GM23248 (cell line): ENCODE data around the gene PIM3. TPM values are rescaled to one million over a fixed set of nuclear protein-coding genes. Genes with fewer than 3 reads are reported as not detected.

Source experiments
- DNase-seq: peaks from one replicate; pipeline ENCODE4 v3.0.0-alpha.2; 2015
- H2AFZ ChIP-seq: fragments of 200-600 bp; sonication (generic); 2 replicates; pipeline ENCODE4 v1.6.1; 2016; ENCODE audit warnings: antibody characterized with exemption
- H3F3A ChIP-seq: fragments of 200-600 bp; sonication (generic); 2 replicates; pipeline ENCODE4 v1.6.1; 2016; ENCODE audit warnings: mild to moderate bottlenecking, antibody characterized with exemption, mixed run types; ENCODE audit not compliant: insufficient read depth
- H3K27ac ChIP-seq: fragments of 200-600 bp; sonication (generic); 2 replicates; pipeline ENCODE4 v1.5.1; 2016; ENCODE audit warnings: mild to moderate bottlenecking
- H3K27me3 ChIP-seq: fragments of 200-600 bp; sonication (generic); replicated peaks from 2 replicates; pipeline ENCODE4 v1.6.1; 2016; ENCODE audit warnings: mild to moderate bottlenecking; ENCODE audit not compliant: insufficient read depth
- H3K36me3 ChIP-seq: fragments of 200-600 bp; sonication (generic); 2 replicates; pipeline ENCODE4 v1.6.1; 2016; ENCODE audit warnings: low read depth, mild to moderate bottlenecking
- H3K4me1 ChIP-seq: fragments of 200-600 bp; sonication (generic); 2 replicates; pipeline ENCODE4 v1.6.1; 2016; ENCODE audit warnings: mild to moderate bottlenecking; ENCODE audit not compliant: insufficient read depth
- H3K4me2 ChIP-seq: fragments of 200-600 bp; sonication (generic); one replicate; pipeline ENCODE4 v1.6.1; 2016; ENCODE audit warnings: mild to moderate bottlenecking; ENCODE audit not compliant: unreplicated experiment
- H3K4me3 ChIP-seq: fragments of 200-600 bp; sonication (generic); 2 replicates; pipeline ENCODE4 v1.5.1; 2016; ENCODE audit warnings: mild to moderate bottlenecking
- H3K79me2 ChIP-seq: fragments of 200-600 bp; sonication (generic); 2 replicates; pipeline ENCODE4 v1.6.1; 2016; ENCODE audit warnings: mild to moderate bottlenecking; ENCODE audit not compliant: insufficient read depth
- H3K9ac ChIP-seq: fragments of 200-600 bp; sonication (generic); 2 replicates; pipeline ENCODE4 v1.6.1; 2016; ENCODE audit warnings: mild to moderate bottlenecking
- H3K9me2 ChIP-seq: fragments of 200-600 bp; sonication (generic); 2 replicates; pipeline ENCODE4 v1.6.1; 2016; ENCODE audit warnings: mixed run types, mild to moderate bottlenecking, moderate library complexity; ENCODE audit not compliant: insufficient read depth
- H3K9me3 ChIP-seq: fragments of 200-600 bp; sonication (generic); one replicate; pipeline ENCODE4 v1.6.1; 2017; ENCODE audit warnings: low read depth
- H4K20me1 ChIP-seq: fragments of 200-600 bp; sonication (generic); 2 replicates; pipeline ENCODE4 v1.6.0; 2016; ENCODE audit not compliant: insufficient read depth
- EZH2 ChIP-seq: fragments of 200-600 bp; sonication (generic); IDR thresholded peaks from 2 replicates; pipeline ENCODE4 v1.6.1; 2018; ENCODE audit warnings: antibody characterized with exemption, mild to moderate bottlenecking; ENCODE audit not compliant: insufficient read depth, poor library complexity, severe bottlenecking
- EZH2phosphoT487 ChIP-seq: fragments of 200-600 bp; sonication (generic); IDR thresholded peaks from 2 replicates; pipeline ENCODE4 v1.6.1; 2018; ENCODE audit warnings: antibody characterized with exemption, moderate library complexity, mild to moderate bottlenecking, low read depth; ENCODE audit not compliant: insufficient read depth
- WGBS, 2 experiments: methylation state at CpG; one replicate each; pipeline ENCODE4 v1.1.6; 2015 to 2017; ENCODE audit warnings: low lambda C conversion rate in 2 of 2, low coverage in 1 of 2; ENCODE audit errors: missing lambda C conversion rate in 2 of 2; 5-methylcytosine and 5-hydroxymethylcytosine counted together
- in situ Hi-C: fragments of 300-500 bp; cut with MboI; formaldehyde crosslinking; loops from 2 replicates; pipeline ENCODE4 v1.15.0; 2020
- polyA plus RNA-seq: library from polyadenylated mRNA; unstranded; fragments of >200 nt; fragmentation: Nextera tagmentation; extraction: Ambion mirVana; gene quantifications from 2 replicates; pipeline ENCODE4 v1.2.1, GENCODE V29; 2016
- total RNA-seq: library from RNA; depleted of rRNA; stranded (reverse); fragments of >200 nt; shearing (Covaris generic); gene quantifications from 2 replicates; pipeline ENCODE4 v1.2.3, GENCODE V29; 2014

PIM3 gene
- total and polyA plus RNA-seq, 2 experiments from 2014 or later, result 10.8 to 16.2 TPM

DNA sequence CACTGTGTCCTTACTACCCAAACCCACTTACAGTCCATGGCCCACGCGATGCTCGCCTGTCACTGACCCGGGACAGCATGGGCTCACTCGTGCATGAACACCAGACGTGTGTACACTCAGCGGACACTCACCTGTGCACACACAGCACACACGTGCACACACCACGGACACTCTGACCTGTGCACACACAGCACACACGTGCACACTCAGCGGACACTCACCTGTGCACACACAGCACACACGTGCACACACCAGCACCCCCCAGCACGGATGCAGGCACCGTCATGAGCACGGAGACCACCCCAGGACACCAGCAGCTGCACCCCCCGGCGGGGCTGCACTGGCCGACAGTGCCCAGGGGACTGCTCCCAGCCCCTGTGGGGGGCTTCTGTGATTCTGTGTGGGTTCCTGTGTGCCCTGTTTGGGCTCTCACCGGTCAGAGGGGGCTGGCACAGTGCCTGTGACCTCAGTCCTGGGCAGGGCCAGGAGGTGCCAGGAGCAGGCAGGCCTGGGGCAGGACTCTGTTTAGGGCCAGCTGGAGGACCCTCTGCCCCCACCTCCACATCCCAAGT is 21.9 kb upstream of the PIM3 start:
- Histone ChIP-seq H3K4me3 (no peak overlapping the region), H3F3A (no peaks in the 10 kb centered on the region), H3K9ac (no peak overlapping the region), H4K20me1 (no peaks in the 10 kb centered on the region), H3K4me2 (no peak overlapping the region), H2AFZ (no peak overlapping the region), H3K9me3 (no peaks in the 10 kb centered on the region), H3K9me2 (no peaks in the 10 kb centered on the region), H3K27me3 (no peaks in the 10 kb centered on the region), H3K4me1 (peaks cover 8% of the 10 kb centered on the region; the same call in 1 of the 2 replicates), H3K36me3 (no peaks in the 10 kb centered on the region), H3K27ac (no peak overlapping the region), H3K79me2 (no peaks in the 10 kb centered on the region)
- DNase-seq, result no peak
- in situ Hi-C loops, result no loop called here
- 86 to 91% methylated on average over 12 to 19 of the region's 19 CpGs for WGBS, 2 experiments
- TF ChIP-seq EZH2phosphoT487 (no peak), EZH2 (no peak)

DNA sequence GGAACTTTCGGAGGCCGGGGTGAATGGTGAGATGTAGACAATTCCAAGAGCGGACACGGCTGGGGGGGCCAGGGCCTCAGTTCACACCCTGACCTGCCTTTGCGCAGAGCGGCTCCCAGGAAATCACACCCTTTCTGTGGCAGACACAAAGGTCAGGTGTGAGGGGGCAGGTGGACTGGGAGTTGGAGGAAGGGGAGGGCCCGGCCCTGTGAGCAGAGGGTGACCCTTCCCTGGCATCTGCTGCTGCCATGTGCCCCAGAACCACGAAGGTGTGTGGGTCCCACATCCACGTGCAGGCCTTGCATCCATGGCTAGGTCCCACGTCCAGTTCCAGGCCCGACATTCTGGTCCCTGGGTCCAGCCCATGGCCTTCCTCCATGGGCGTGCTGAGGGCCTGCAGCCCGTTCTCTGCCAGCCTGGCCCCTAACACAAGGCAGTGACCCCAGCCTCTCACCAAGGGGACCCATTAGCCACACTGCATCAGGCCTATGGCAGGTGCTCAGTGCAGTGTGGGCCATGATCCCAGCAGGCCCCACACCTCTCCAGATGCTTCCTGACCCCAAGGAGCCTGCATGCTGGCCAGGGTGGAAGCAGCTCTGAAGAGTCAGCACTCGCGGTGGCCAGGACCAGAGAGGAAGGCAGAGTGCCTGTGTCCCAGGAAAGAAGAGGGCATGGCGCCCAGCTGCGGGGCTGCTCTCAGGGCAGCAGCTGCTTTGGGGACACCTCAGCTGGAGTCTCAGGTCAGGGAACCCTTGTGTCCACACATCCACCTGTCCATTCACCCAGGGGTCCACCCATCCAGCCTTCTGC is 18.9 kb upstream of the PIM3 start:
- no peak overlapping the region for H3K4me2 ChIP-seq
- no peak for TF ChIP-seq EZH2phosphoT487
- H3K79me2 ChIP-seq, result no peaks in the 10 kb centered on the region
- no peaks in the 10 kb centered on the region for H3K9me2 ChIP-seq
- H3K27me3 ChIP-seq, result no peaks in the 10 kb centered on the region
- no peaks in the 10 kb centered on the region for H3F3A ChIP-seq
- H4K20me1 ChIP-seq, result no peaks in the 10 kb centered on the region
- 82 to 86% methylated on average over 17 of the region's 17 CpGs for WGBS, 2 experiments
- in situ Hi-C loops, result no loop called here
- no peak overlapping the region for H3K9ac ChIP-seq
- no peaks in the 10 kb centered on the region for H3K9me3 ChIP-seq
- H2AFZ ChIP-seq, result no peak overlapping the region
- DNase-seq, result no peak
- no peaks in the 10 kb centered on the region for H3K36me3 ChIP-seq
- no peak overlapping the region for H3K27ac ChIP-seq
- no peak overlapping the region for H3K4me3 ChIP-seq
- H3K4me1 ChIP-seq, result no peaks in the 10 kb centered on the region

DNA sequence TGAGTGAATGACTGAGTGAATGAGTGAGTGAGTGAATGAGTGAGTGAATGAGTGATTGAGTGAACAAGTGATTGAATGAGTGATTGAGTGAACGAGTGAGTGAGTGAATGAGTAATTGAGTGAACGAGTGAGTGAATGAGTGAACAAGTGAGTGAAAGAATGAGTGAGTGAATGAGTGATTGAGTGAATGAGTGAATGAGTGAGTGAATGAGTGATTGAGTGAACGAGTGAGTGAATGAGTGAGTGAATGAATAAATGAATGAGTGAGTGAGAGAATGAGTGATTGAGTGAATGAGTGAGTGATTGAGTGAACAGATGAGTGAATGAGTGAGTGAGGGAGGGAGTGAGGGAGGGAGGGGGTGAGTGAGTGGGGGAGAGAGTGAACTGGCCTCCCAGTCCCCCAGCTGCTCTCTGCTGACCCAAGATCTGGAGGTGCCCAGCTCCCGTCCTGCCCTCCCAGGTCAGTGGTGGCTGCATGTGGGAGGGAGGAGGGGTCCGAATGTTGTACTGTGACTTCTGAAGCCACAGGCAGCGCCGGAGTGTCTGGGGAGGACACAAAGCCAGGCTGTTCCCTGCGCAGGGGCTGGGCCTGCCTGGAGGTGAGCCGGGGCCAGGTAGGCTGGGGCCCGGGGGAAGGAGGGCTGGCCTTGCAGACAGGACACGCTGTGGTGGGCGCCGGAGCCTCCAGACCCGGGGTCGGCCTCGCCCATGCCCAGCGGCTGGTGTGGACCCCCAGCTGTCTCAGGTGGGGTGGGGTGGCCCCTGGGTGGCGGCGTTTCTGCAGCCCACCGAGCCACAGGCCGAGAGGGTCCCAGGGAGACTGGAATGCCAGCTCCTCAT is 17.8 kb upstream of the PIM3 start:
- H3K4me1 ChIP-seq, result no peaks in the 10 kb centered on the region
- no peak overlapping the region for H2AFZ ChIP-seq
- DNase-seq, result no peak
- no peaks in the 10 kb centered on the region for H4K20me1 ChIP-seq
- no peaks in the 10 kb centered on the region for H3K27me3 ChIP-seq
- TF ChIP-seq EZH2, result no peak
- TF ChIP-seq EZH2phosphoT487, result no peak
- H3K79me2 ChIP-seq, result no peaks in the 10 kb centered on the region
- no peak overlapping the region for H3K27ac ChIP-seq
- no peaks in the 10 kb centered on the region for H3F3A ChIP-seq
- no peaks in the 10 kb centered on the region for H3K36me3 ChIP-seq
- H3K9me2 ChIP-seq, result no peaks in the 10 kb centered on the region
- H3K4me3 ChIP-seq, result no peak overlapping the region
- H3K9me3 ChIP-seq, result no peaks in the 10 kb centered on the region
- no peak overlapping the region for H3K9ac ChIP-seq
- 80 to 83% methylated on average over 8 to 21 of the region's 21 CpGs for WGBS, 2 experiments
- no peak overlapping the region for H3K4me2 ChIP-seq
- in situ Hi-C loops, result no loop called here

DNA sequence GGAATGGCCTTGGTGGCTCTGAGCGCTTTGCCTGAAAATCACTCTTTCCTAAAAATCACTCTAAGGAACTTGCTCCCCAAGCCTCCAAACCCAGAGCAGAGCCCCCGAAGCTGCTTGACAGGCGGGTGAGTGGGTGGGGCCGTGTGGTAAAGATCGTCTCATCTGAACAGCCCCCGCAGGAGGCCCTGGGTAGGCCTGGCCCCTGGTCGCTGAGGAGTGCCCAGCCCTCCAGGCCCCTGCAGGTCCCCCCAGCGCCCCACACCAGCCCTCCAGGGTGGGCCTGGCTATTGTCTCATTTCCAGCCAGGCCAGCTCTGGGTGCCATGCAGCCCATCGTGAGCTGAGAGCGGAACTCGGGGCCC is 17.2 kb upstream of the PIM3 start:
- Histone ChIP-seq H3K9ac (no peak overlapping the region), H2AFZ (no peak overlapping the region), H3K27ac (no peak overlapping the region), H3K36me3 (no peaks in the 10 kb centered on the region), H3K9me3 (no peaks in the 10 kb centered on the region), H3F3A (no peaks in the 10 kb centered on the region), H3K4me3 (no peak overlapping the region), H3K4me2 (no peak overlapping the region), H3K9me2 (no peaks in the 10 kb centered on the region), H3K27me3 (no peaks in the 10 kb centered on the region), H4K20me1 (no peaks in the 10 kb centered on the region), H3K79me2 (no peaks in the 10 kb centered on the region), H3K4me1 (no peaks in the 10 kb centered on the region)
- TF ChIP-seq EZH2phosphoT487 (no peak), EZH2 (no peak)
- DNase-seq, result no peak
- WGBS, 2 experiments, result 87 to 100% methylated on average over 4 to 11 of the region's 11 CpGs
- in situ Hi-C loops, result no loop called here
